Measurements from ENCODE around the gene ARHGAP9. TPM values are rescaled to one million over a fixed set of nuclear protein-coding genes. Genes with fewer than 3 reads are reported as not detected.
A peak's percentile ranks its signal among the peaks of the same experiment; 100 is the strongest.

ARHGAP9 gene
- total RNA-seq, 4 donors from 2014 or later: 5.4 to 7.4 (median 5.9) TPM

DNA sequence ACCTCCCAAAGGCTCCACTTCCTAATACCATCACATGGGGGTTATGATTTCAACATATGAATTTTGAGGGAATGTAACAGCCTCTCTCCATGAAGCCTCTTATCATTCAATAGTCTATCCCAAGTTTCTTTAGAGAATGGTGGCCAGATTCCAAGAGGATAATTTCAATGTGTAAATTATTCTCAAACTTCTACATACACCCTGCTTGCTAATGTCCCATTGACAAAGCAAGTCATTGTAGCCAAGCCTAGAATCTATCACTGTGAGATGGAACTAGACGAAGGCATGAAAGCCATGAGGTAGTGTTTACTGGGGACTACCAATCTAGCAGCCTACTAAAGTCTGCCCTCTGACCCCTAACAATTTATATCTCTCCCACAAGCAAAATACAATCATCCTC, 41.3 kb downstream of the ARHGAP9 start:
- Histone ChIP-seq H3K27me3 (no peaks in the 10 kb centered on the region), H3K9me3 (no peaks in the 10 kb centered on the region), H3K4me3 (no peak overlapping the region), H3K27ac (no peak overlapping the region), H3K4me1 (no peaks in the 10 kb centered on the region), H3K36me3 (no peaks in the 10 kb centered on the region)
- WGBS: 81% methylated on average over 1 of the region's 1 CpG
- DNase-seq (ENCODE audit: low spot score in 2 of 2): no peak
- TF ChIP-seq, protein P1, sequence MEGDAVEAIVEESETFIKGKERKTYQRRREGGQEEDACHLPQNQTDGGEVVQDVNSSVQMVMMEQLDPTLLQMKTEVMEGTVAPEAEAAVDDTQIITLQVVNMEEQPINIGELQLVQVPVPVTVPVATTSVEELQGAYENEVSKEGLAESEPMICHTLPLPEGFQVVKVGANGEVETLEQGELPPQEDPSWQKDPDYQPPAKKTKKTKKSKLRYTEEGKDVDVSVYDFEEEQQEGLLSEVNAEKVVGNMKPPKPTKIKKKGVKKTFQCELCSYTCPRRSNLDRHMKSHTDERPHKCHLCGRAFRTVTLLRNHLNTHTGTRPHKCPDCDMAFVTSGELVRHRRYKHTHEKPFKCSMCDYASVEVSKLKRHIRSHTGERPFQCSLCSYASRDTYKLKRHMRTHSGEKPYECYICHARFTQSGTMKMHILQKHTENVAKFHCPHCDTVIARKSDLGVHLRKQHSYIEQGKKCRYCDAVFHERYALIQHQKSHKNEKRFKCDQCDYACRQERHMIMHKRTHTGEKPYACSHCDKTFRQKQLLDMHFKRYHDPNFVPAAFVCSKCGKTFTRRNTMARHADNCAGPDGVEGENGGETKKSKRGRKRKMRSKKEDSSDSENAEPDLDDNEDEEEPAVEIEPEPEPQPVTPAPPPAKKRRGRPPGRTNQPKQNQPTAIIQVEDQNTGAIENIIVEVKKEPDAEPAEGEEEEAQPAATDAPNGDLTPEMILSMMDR (IDR thresholded peaks at IDR 0.05): no peak
- TF ChIP-seq POLR2AphosphoS5 (IDR thresholded peaks at IDR 0.05): no peak
- no peak for TF ChIP-seq POLR2A (IDR thresholded peaks at IDR 0.05)
- no peak for TF ChIP-seq EP300 (IDR thresholded peaks at IDR 0.05)

DNA sequence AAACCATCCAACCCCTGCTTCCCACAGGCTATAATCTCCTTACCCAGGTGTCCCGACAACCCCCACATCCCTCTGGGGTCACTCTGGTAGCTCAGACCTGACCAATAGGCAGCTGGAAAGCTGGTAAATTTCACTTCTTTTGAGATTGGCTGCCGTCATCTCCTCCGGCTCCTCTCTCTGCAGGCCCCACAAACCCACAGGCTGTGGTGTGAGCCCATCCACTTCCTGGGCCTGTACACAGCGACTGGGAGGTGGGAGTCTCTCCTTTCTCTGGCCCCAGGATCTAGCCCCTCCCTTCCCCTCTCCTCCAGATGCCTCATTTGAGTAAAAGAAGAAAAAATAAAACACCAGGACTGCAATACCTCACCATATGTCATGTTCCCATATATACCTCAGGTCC, 44.4 kb downstream of the ARHGAP9 start:
- no peaks in the 10 kb centered on the region for H3K27me3 ChIP-seq
- H3K36me3 ChIP-seq: no peaks in the 10 kb centered on the region
- H3K9me3 ChIP-seq: no peaks in the 10 kb centered on the region
- WGBS: 62% methylated on average over 4 of the region's 4 CpGs
- peak in 1 of 2 donors; percentile 32 for DNase-seq (ENCODE audit: low spot score in 2 of 2)
- H3K4me3 ChIP-seq: no peak overlapping the region
- TF ChIP-seq, protein P1 (IDR thresholded peaks at IDR 0.05): no peak
- no peak for TF ChIP-seq POLR2A (IDR thresholded peaks at IDR 0.05)
- no peak for TF ChIP-seq POLR2AphosphoS5 (IDR thresholded peaks at IDR 0.05)
- TF ChIP-seq EP300 (IDR thresholded peaks at IDR 0.05): no peak
- no peak overlapping the region for H3K27ac ChIP-seq
- peaks cover 2% of the 10 kb centered on the region for H3K4me1 ChIP-seq

DNA sequence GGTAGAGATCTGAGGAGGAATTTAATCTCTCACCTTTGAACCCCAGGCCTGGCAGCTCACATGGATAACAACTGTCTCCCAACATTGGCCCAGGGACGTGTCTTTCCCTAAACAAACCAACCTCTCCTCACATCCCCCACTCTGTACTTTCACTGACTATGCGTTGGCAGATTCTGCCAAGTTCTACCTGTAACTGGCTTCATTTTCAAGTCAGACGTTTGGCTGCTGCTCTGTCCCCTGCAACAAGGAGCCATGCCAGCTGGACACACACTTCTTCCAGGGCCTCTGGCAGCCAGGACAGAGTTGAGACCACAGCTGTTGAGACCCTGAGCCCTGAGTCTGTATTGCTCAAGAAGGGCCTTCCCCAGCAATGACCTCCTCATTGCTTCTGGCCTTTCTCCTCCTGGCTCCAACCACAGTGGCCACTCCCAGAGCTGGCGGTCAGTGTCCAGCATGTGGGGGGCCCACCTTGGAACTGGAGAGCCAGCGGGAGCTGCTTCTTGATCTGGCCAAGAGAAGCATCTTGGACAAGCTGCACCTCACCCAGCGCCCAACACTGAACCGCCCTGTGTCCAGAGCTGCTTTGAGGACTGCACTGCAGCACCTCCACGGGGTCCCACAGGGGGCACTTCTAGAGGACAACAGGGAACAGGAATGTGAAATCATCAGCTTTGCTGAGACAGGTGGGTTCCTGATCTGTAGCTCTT, 45.0 kb downstream of the ARHGAP9 start, which contains the start of gene INHBC:
Gene INHBC (plus strand): TSS at position 268 of the 707 bp plus-strand sequence. CDS start 103 bp downstream, at position 371.
- Histone ChIP-seq H3K4me3 (no peak within 1 kb of the TSS), H3K4me1 (peaks cover 6% of the 10 kb centered on the region), H3K9me3 (no peaks in the 10 kb centered on the region), H3K36me3 (no peaks in the 10 kb centered on the region), H3K27ac (no peak within 1 kb of the TSS), H3K27me3 (no peaks in the 10 kb centered on the region)
- TF ChIP-seq POLR2AphosphoS5 (IDR thresholded peaks at IDR 0.05): no peak
- TF ChIP-seq EP300 (IDR thresholded peaks at IDR 0.05): no peak
- TF ChIP-seq POLR2A (IDR thresholded peaks at IDR 0.05): no peak
- TF ChIP-seq, protein P1 (IDR thresholded peaks at IDR 0.05): no peak
- WGBS: 70% methylated on average over 4 of the region's 8 CpGs
- DNase-seq (ENCODE audit: low spot score in 2 of 2): no peak

DNA sequence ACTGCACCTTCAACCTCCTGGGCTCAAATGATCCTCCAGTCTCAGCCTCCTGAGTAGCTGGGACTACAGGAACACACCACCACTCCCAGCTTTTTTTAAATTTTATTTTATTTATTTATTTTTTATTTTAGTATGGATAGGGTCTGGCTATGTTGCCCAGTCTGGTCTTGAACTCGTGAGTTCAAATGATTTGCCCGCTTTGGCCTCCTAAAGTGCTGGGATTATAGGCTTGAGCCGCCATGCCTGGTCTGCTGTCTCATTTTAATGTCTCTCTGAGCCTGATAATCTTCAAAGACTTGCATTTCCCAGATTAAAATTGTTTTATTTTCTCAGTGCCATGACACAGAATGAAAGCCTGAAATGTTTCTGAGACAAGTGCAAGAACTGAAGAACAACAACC, 46.3 kb downstream of the ARHGAP9 start:
- TF ChIP-seq POLR2AphosphoS5 (IDR thresholded peaks at IDR 0.05): no peak
- no peak for TF ChIP-seq POLR2A (IDR thresholded peaks at IDR 0.05)
- TF ChIP-seq EP300 (IDR thresholded peaks at IDR 0.05): no peak
- TF ChIP-seq, protein P1 (IDR thresholded peaks at IDR 0.05): no peak
- DNase-seq (ENCODE audit: low spot score in 2 of 2): no peak
- H3K4me1 ChIP-seq: peaks cover 13% of the 10 kb centered on the region
- H3K4me3 ChIP-seq: no peak overlapping the region
- 87% methylated on average over 3 of the region's 3 CpGs for WGBS
- H3K9me3 ChIP-seq: no peaks in the 10 kb centered on the region
- H3K27ac ChIP-seq: no peak overlapping the region
- H3K27me3 ChIP-seq: no peaks in the 10 kb centered on the region
- H3K36me3 ChIP-seq: no peaks in the 10 kb centered on the region

DNA sequence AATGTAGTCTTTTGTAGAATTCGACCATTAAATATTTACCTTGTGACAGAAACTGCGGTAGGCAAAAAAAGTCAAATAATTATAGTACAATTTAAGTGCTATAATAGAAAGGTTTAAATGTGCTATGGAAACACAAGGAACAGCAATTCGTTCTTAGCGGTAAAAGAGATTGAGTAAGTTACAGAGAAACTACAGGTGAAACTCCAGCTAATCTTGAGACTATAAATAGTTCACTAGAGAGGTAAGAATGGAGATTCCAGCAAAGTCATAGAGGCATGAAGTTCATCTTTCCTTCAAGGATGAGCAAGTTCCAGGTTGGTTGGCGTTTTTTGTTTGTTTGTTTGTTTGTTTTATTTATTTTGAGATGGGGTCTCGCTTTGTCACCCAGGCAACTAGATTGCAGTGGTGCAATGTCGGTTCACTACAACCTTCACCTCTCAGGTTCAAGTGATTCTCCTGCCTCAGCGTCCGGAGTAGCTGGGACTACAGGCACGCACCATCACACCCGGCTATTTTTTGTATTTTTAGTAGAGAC, 47.9 kb downstream of the ARHGAP9 start:
- 87% methylated on average over 11 of the region's 11 CpGs for WGBS
- no peak for TF ChIP-seq POLR2AphosphoS5 (IDR thresholded peaks at IDR 0.05)
- TF ChIP-seq, protein P1 (IDR thresholded peaks at IDR 0.05): no peak
- no peak for TF ChIP-seq EP300 (IDR thresholded peaks at IDR 0.05)
- TF ChIP-seq POLR2A (IDR thresholded peaks at IDR 0.05): no peak
- H3K4me3 ChIP-seq: peak overlapping the region; percentile 84
- H3K36me3 ChIP-seq: no peaks in the 10 kb centered on the region
- no peaks in the 10 kb centered on the region for H3K9me3 ChIP-seq
- no peak for DNase-seq (ENCODE audit: low spot score in 2 of 2)
- no peaks in the 10 kb centered on the region for H3K27me3 ChIP-seq
- H3K4me1 ChIP-seq: peaks cover 13% of the 10 kb centered on the region
- H3K27ac ChIP-seq: peak overlapping the region; percentile 98

Data from suprapubic skin (tissue), 4 donors.